K562 (cell line): ENCODE results near the gene ZEB2. TPM values are rescaled to one million over a fixed set of nuclear protein-coding genes. Genes with fewer than 3 reads are reported as not detected.

Source experiments
- CREM ChIP-seq: IDR thresholded peaks from 2 replicates; pipeline ENCODE4 v1.6.1; 2014; ENCODE audit warnings: antibody characterized with exemption, low read depth
- CTBP1 ChIP-seq: fragments of 450-650 bp; IDR thresholded peaks from 2 replicates; pipeline ENCODE4 v1.6.1; 2016; ENCODE audit warnings: borderline replicate concordance
- HSF4 ChIP-seq: fragments of 250-450 bp; sonication (Bioruptor Pico); IDR thresholded peaks from 2 replicates; pipeline ENCODE4 v2.1.2; 2022; ENCODE audit warnings: mild to moderate bottlenecking, moderate library complexity, borderline replicate concordance
- MCM5 ChIP-seq: fragments of 450-650 bp; IDR thresholded peaks from 2 replicates; pipeline ENCODE4 v1.6.1; 2016; ENCODE audit warnings: low read depth
- POLR2AphosphoS5 ChIP-seq: IDR thresholded peaks from 2 replicates; pipeline ENCODE4 v1.6.1; 2011; ENCODE audit warnings: mild to moderate bottlenecking, low read depth, low read length, moderate library complexity; ENCODE audit not compliant: control insufficient read depth, insufficient read depth
- POLR3A ChIP-seq: IDR thresholded peaks from 2 replicates; pipeline ENCODE4 v1.6.1; 2011; ENCODE audit warnings: borderline replicate concordance, mild to moderate bottlenecking, moderate library complexity; ENCODE audit not compliant: insufficient read length, insufficient read depth; ENCODE audit errors: extremely low read depth
- RBM34 ChIP-seq: fragments of 200-400 bp; formaldehyde crosslinking; IDR thresholded peaks from 2 replicates; pipeline ENCODE4 v1.6.1; 2018; ENCODE audit warnings: low read length, borderline replicate concordance; ENCODE audit not compliant: insufficient read depth
- TCF7 ChIP-seq: sonication (generic); IDR thresholded peaks from 2 replicates; pipeline ENCODE4 v1.6.1; 2016; ENCODE audit warnings: antibody characterized with exemption, borderline replicate concordance
- U2AF1 ChIP-seq: fragments of 200-400 bp; formaldehyde crosslinking; optimal IDR thresholded peaks from 2 replicates; pipeline ENCODE3; 2017; ENCODE audit warnings: mild to moderate bottlenecking, low read depth, low read length, moderate library complexity
- ZNF3 ChIP-seq: fragments of 250-450 bp; sonication (Bioruptor Pico); IDR thresholded peaks from 2 replicates; pipeline ENCODE4 v1.5.0; 2021; ENCODE audit warnings: mild to moderate bottlenecking, moderate library complexity
- polyA plus RNA-seq, 8 experiments: library from polyadenylated mRNA; depleted of rRNA in 4 of 8; stranded (reverse) in 5 of 8; unstranded in 3 of 8; fragments of >200 nt; fragmentation: Nextera tagmentation in 2 of 8; fragmentation: Illumina TruSeq in 1 of 8; extraction: Ambion mirVana in 2 of 8; extraction: Trizol in 1 of 8; gene quantifications; 2 replicates each; pipeline versions ENCODE4 v1.2.1 to v1.2.3, GENCODE V29; 2011 to 2014; ENCODE audit warnings: inconsistent platforms in 1 of 8, missing spikeins in 1 of 8
- total RNA-seq, 7 experiments: library from RNA; depleted of rRNA in 6 of 7; stranded (reverse); fragments of >200 nt in 6 of 7; fragmentation: Illumina TruSeq in 2 of 7; extraction: Trizol in 2 of 7; gene quantifications; 2 replicates each; pipeline versions ENCODE4 v1.2.1 to v1.2.3, GENCODE V29; 2011 to 2021; ENCODE audit warnings: low replicate concordance in 1 of 7
- TF ChIP-seq, protein P1 (sequence below): sonication (generic); formaldehyde crosslinking; IDR thresholded peaks from 2 replicates; pipeline ENCODE4 v1.8.0; 2023; ENCODE audit warnings: mild to moderate bottlenecking, missing genetic modification reagents
- TF ChIP-seq, protein P2 (sequence below): IDR thresholded peaks from 3 replicates; pipeline ENCODE4 v1.6.1; 2011; ENCODE audit warnings: borderline replicate concordance, mild to moderate bottlenecking, moderate library complexity; ENCODE audit not compliant: insufficient read length; ENCODE audit errors: extremely low read depth
- TF ChIP-seq, protein P3 (sequence below): fragments of 450-650 bp; IDR thresholded peaks from 2 replicates; pipeline ENCODE4 v1.6.1; 2016
- TF ChIP-seq, protein P4 (sequence below): fragments of 450-650 bp; conservative IDR thresholded peaks from 2 replicates; pipeline ENCODE4 v1.6.1; 2016; ENCODE audit warnings: missing genetic modification characterization, low read depth, mild to moderate bottlenecking, missing compliant biosample characterization, moderate library complexity

The ZEB2 gene
- total and polyA plus RNA-seq, 9 of the 15 experiments (the other 6 are each of a cell fraction or from before 2014, with no cell fraction given): 15.1 to 113 (median 72.3) TPM

DNA sequence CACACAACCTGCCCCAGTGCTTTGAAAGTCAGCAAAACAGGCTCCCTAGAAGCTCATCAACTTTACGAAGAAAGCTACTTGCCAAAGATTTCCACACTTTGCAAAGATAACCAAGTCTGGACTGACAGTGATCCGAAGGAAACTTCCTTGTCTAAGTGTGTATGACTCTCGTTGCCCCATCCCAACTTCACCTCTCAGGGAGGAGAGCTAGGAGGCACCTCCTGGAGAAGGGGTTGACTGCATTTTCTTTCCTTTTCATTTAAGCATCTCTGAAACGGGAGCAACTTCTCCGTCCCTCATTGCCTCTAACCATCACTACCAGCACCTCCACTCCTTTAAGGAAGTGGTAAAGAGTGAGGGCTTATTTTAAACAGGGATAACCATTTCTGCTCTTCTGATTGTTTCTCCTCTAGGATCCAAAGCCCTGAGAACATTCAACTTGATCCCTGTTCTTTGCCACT, 7.0 kb downstream of the ZEB2 start (continued):
- TF ChIP-seq, protein P1, sequence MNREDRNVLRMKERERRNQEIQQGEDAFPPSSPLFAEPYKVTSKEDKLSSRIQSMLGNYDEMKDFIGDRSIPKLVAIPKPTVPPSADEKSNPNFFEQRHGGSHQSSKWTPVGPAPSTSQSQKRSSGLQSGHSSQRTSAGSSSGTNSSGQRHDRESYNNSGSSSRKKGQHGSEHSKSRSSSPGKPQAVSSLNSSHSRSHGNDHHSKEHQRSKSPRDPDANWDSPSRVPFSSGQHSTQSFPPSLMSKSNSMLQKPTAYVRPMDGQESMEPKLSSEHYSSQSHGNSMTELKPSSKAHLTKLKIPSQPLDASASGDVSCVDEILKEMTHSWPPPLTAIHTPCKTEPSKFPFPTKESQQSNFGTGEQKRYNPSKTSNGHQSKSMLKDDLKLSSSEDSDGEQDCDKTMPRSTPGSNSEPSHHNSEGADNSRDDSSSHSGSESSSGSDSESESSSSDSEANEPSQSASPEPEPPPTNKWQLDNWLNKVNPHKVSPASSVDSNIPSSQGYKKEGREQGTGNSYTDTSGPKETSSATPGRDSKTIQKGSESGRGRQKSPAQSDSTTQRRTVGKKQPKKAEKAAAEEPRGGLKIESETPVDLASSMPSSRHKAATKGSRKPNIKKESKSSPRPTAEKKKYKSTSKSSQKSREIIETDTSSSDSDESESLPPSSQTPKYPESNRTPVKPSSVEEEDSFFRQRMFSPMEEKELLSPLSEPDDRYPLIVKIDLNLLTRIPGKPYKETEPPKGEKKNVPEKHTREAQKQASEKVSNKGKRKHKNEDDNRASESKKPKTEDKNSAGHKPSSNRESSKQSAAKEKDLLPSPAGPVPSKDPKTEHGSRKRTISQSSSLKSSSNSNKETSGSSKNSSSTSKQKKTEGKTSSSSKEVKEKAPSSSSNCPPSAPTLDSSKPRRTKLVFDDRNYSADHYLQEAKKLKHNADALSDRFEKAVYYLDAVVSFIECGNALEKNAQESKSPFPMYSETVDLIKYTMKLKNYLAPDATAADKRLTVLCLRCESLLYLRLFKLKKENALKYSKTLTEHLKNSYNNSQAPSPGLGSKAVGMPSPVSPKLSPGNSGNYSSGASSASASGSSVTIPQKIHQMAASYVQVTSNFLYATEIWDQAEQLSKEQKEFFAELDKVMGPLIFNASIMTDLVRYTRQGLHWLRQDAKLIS (CRISPR knock-in tag): no peak
- TF ChIP-seq HSF4 (CRISPR knock-in tag) (no peak), TCF7 (no peak), RBM34 (no peak), CREM (no peak), MCM5 (no peak), POLR3A (no peak), U2AF1 (no peak), ZNF3 (no peak), CTBP1 (peak; percentile 44; the same call in 1 of the 2 replicates), POLR2AphosphoS5 (peak; percentile 57; the same call in 1 of the 2 replicates)
- TF ChIP-seq, protein P2, sequence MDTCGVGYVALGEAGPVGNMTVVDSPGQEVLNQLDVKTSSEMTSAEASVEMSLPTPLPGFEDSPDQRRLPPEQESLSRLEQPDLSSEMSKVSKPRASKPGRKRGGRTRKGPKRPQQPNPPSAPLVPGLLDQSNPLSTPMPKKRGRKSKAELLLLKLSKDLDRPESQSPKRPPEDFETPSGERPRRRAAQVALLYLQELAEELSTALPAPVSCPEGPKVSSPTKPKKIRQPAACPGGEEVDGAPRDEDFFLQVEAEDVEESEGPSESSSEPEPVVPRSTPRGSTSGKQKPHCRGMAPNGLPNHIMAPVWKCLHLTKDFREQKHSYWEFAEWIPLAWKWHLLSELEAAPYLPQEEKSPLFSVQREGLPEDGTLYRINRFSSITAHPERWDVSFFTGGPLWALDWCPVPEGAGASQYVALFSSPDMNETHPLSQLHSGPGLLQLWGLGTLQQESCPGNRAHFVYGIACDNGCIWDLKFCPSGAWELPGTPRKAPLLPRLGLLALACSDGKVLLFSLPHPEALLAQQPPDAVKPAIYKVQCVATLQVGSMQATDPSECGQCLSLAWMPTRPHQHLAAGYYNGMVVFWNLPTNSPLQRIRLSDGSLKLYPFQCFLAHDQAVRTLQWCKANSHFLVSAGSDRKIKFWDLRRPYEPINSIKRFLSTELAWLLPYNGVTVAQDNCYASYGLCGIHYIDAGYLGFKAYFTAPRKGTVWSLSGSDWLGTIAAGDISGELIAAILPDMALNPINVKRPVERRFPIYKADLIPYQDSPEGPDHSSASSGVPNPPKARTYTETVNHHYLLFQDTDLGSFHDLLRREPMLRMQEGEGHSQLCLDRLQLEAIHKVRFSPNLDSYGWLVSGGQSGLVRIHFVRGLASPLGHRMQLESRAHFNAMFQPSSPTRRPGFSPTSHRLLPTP: no peak
- TF ChIP-seq, protein P3, sequence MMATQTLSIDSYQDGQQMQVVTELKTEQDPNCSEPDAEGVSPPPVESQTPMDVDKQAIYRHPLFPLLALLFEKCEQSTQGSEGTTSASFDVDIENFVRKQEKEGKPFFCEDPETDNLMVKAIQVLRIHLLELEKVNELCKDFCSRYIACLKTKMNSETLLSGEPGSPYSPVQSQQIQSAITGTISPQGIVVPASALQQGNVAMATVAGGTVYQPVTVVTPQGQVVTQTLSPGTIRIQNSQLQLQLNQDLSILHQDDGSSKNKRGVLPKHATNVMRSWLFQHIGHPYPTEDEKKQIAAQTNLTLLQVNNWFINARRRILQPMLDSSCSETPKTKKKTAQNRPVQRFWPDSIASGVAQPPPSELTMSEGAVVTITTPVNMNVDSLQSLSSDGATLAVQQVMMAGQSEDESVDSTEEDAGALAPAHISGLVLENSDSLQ: no peak
- TF ChIP-seq, protein P4, sequence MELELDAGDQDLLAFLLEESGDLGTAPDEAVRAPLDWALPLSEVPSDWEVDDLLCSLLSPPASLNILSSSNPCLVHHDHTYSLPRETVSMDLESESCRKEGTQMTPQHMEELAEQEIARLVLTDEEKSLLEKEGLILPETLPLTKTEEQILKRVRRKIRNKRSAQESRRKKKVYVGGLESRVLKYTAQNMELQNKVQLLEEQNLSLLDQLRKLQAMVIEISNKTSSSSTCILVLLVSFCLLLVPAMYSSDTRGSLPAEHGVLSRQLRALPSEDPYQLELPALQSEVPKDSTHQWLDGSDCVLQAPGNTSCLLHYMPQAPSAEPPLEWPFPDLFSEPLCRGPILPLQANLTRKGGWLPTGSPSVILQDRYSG (tag): no peak
